Measurements from ENCODE around the gene BHMT. TPM values are rescaled to one million over a fixed set of nuclear protein-coding genes. Genes with fewer than 3 reads are reported as not detected.

Gene BHMT
- total RNA-seq, 1 experiment from 2014 or later: 0.72 TPM

GRCh38 chr5:79140553-79140952, 28.9 kb downstream of the BHMT start:
- Histone ChIP-seq H3K9me3 (ENCODE audit: control insufficient read depth, low read depth, low read length) (peaks cover 9% of the 10 kb centered on the region), H3K23me2 (ENCODE audit: insufficient read length, low read depth, low read length, poor library complexity, severe bottlenecking) (no peaks in the 10 kb centered on the region), H2BK15ac (ENCODE audit: low read depth, low read length) (no peak overlapping the region), H2AK5ac (ENCODE audit: insufficient read length, low read length) (no peak overlapping the region), H3K18ac (ENCODE audit: insufficient read length, low read depth, low read length) (no peak overlapping the region), H3K9ac (ENCODE audit: extremely low read depth, insufficient read length, low read length) (no peak overlapping the region), H3K56ac (ENCODE audit: insufficient read length, low read depth, low read length) (no peak overlapping the region), H3K79me1 (ENCODE audit: insufficient read depth, low read depth, low read length, poor library complexity, severe bottlenecking) (no peaks in the 10 kb centered on the region), H4K5ac (ENCODE audit: insufficient read length, low read depth, low read length) (no peak overlapping the region), H3K4ac (ENCODE audit: low read depth, low read length) (no peak overlapping the region), H2AFZ (ENCODE audit: low read length) (no peak overlapping the region), H3T11ph (ENCODE audit: low read length) (no peak overlapping the region), H3K4me2 (ENCODE audit: insufficient read depth, insufficient read length, low read length) (no peak overlapping the region), H3K4me1 (ENCODE audit: insufficient read depth, low read length) (peaks cover 3% of the 10 kb centered on the region; the same call in 1 of the 2 replicates), H2BK5ac (ENCODE audit: insufficient read length, low read length) (no peak overlapping the region), H4K91ac (ENCODE audit: insufficient read length, low read depth, low read length) (no peak overlapping the region), H4K20me1 (ENCODE audit: control insufficient read depth, insufficient read depth, insufficient read length) (no peaks in the 10 kb centered on the region), H3K23ac (ENCODE audit: insufficient read length, low read depth, low read length) (no peak overlapping the region), H2BK120ac (ENCODE audit: low read depth, low read length, poor library complexity, severe bottlenecking) (no peak overlapping the region), H3K27ac (ENCODE audit: insufficient read length, low read depth, low read length) (no peak overlapping the region), H3K27me3 (ENCODE audit: insufficient read depth, low read length) (no peaks in the 10 kb centered on the region), H2BK20ac (ENCODE audit: low read depth, low read length, poor library complexity, severe bottlenecking) (no peak overlapping the region), H4K8ac (replicated peaks; ENCODE audit: insufficient read length, low read depth, low read length) (no peak overlapping the region), H3K79me2 (ENCODE audit: insufficient read depth, low read length) (no peaks in the 10 kb centered on the region; the same call in 1 of the 2 replicates), H3K14ac (ENCODE audit: insufficient read depth, low read length) (no peak overlapping the region), H2BK12ac (ENCODE audit: insufficient read length, low read depth, low read length) (no peak overlapping the region)
- DNase-seq: no peak
- H3K27ac Mint-ChIP-seq: no peak overlapping the region
- peaks cover 15 to 17% of the 10 kb centered on the region in 2 experiments for H3K4me1 Mint-ChIP-seq
- H3K4me3 Mint-ChIP-seq: no peak overlapping the region
- peaks cover 10 to 11% of the 10 kb centered on the region in 2 experiments for H3K9me3 Mint-ChIP-seq
- H3K36me3 Mint-ChIP-seq (ENCODE audit: insufficient read depth in 1 of 3, low read depth in 3 of 3): peaks cover 7 to 9% (median 8%) of the 10 kb centered on the region in 3 experiments; a peak in 6 of 7 replicates
- H3K27me3 Mint-ChIP-seq (ENCODE audit: low read depth): peaks cover 4% of the 10 kb centered on the region
- TF ChIP-seq, protein P1, sequence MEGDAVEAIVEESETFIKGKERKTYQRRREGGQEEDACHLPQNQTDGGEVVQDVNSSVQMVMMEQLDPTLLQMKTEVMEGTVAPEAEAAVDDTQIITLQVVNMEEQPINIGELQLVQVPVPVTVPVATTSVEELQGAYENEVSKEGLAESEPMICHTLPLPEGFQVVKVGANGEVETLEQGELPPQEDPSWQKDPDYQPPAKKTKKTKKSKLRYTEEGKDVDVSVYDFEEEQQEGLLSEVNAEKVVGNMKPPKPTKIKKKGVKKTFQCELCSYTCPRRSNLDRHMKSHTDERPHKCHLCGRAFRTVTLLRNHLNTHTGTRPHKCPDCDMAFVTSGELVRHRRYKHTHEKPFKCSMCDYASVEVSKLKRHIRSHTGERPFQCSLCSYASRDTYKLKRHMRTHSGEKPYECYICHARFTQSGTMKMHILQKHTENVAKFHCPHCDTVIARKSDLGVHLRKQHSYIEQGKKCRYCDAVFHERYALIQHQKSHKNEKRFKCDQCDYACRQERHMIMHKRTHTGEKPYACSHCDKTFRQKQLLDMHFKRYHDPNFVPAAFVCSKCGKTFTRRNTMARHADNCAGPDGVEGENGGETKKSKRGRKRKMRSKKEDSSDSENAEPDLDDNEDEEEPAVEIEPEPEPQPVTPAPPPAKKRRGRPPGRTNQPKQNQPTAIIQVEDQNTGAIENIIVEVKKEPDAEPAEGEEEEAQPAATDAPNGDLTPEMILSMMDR (conservative IDR thresholded peaks at IDR 0.05): no peak
- WGBS (ENCODE audit: extremely low coverage, insufficient read length, low lambda C conversion rate): no CpG with 5 or more reads among the region's 3 CpGs
